UCSD-AML1 (cell line): Measurements from ENCODE around the gene VAV1.
"Not testable (repeated sequence)": the region's sequence is repeated elsewhere in the genome, so short reads cannot be mapped to it uniquely, and the experiment has no call there.

Experiments
- DNase-seq: peaks from one replicate; lab custom pipeline; 2025; ENCODE audit not compliant: unreplicated experiment; lab: John Stamatoyannopoulos, UW

Gene VAV1

GRCh38 chr19:6842871-6843607 is 70.5 kb downstream of the VAV1 start:
- no peak for DNase-seq

GRCh38 chr19:6847828-6848200 is 75.3 kb downstream of the VAV1 start:
- DNase-seq = no peak

GRCh38 chr19:6848986-6849385 is 76.5 kb downstream of the VAV1 start:
- no peak for DNase-seq

- no peak for DNase-seq
Observed at GRCh38 chr19:6849876-6850275, 77.4 kb downstream of the VAV1 start.

GRCh38 chr19:6851359-6851758 is 78.9 kb downstream of the VAV1 start:
- no peak for DNase-seq

- DNase-seq = no peak
Observed at GRCh38 chr19:6852001-6852400, 79.5 kb downstream of the VAV1 start.

- no peak for DNase-seq
Observed at GRCh38 chr19:6853868-6854267, 81.4 kb downstream of the VAV1 start.

GRCh38 chr19:6854758-6855157 is 82.2 kb downstream of the VAV1 start:
- DNase-seq = no peak

- no peak for DNase-seq
Observed at GRCh38 chr19:6856749-6857372, 84.4 kb downstream of the VAV1 start.

GRCh38 chr19:6861683-6862286 is 89.3 kb downstream of the VAV1 start:
- DNase-seq = no peak

- DNase-seq = peak; percentile 88
Observed at GRCh38 chr19:6862673-6863078, 90.2 kb downstream of the VAV1 start.

GRCh38 chr19:6864325-6864940 is 91.9 kb downstream of the VAV1 start:
- DNase-seq = peak; percentile 69

- no peak for DNase-seq
Observed at GRCh38 chr19:6865849-6866248, 93.3 kb downstream of the VAV1 start.

GRCh38 chr19:6866741-6867151 is 94.2 kb downstream of the VAV1 start:
- DNase-seq = no peak

GRCh38 chr19:6868351-6868750 is 95.8 kb downstream of the VAV1 start:
- peak; percentile 58 for DNase-seq

- not testable (repeated sequence) for DNase-seq
Observed at GRCh38 chr19:6869151-6869882, 96.8 kb downstream of the VAV1 start.

- DNase-seq = no peak
Observed at GRCh38 chr19:6873708-6874431, 101.4 kb downstream of the VAV1 start.

- DNase-seq = no peak
Observed at GRCh38 chr19:6875218-6875617, 102.7 kb downstream of the VAV1 start.

- DNase-seq = peak; percentile 55
Observed at GRCh38 chr19:6876748-6877147, 104.2 kb downstream of the VAV1 start.

GRCh38 chr19:6877766-6878165 is 105.3 kb downstream of the VAV1 start:
- DNase-seq = no peak
